IPS-18c (cell line): ENCODE measurements around the gene OR2D3.
"Not testable (repeated sequence)": the region's sequence is repeated elsewhere in the genome, so short reads cannot be mapped to it uniquely, and the experiment has no call there.

Experiments
- H3K4me3 ChIP-seq: 2 replicates; pipeline ENCODE4 v1.7.0; 2013; ENCODE audit warnings: low read depth, mild to moderate bottlenecking, low read length, moderate library complexity; ENCODE audit not compliant: insufficient read depth
- H3K9me3 ChIP-seq: one replicate; pipeline ENCODE4 v1.6.1; 2013; ENCODE audit warnings: mild to moderate bottlenecking, low read length, moderate library complexity; ENCODE audit not compliant: control insufficient read depth, insufficient read depth

The OR2D3 gene, protein sequence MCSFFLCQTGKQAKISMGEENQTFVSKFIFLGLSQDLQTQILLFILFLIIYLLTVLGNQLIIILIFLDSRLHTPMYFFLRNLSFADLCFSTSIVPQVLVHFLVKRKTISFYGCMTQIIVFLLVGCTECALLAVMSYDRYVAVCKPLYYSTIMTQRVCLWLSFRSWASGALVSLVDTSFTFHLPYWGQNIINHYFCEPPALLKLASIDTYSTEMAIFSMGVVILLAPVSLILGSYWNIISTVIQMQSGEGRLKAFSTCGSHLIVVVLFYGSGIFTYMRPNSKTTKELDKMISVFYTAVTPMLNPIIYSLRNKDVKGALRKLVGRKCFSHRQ

DNA sequence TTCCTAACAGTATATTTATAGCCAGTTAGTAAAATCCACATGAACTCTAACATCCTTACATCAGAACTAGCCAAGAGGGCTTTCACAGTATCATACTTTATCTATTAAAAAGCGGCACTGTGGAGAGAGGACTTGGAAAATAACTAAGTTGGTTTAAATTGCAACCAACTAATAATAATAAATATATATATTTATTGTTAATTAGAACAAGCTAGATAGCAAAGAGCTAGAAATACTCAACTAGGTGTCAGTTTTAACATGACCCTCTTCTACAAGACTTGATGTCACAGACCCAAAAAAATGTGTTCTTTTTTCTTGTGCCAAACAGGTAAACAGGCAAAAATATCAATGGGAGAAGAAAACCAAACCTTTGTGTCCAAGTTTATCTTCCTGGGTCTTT lies at the start of gene OR2D3:
Gene OR2D3 (plus strand): TSS at position 301 of the 400 bp plus-strand sequence. CDS start 0 bp downstream, at position 301.
- Histone ChIP-seq H3K4me3 (no peak within 1 kb of the TSS), H3K9me3 (no peaks in the 10 kb centered on the region)

DNA sequence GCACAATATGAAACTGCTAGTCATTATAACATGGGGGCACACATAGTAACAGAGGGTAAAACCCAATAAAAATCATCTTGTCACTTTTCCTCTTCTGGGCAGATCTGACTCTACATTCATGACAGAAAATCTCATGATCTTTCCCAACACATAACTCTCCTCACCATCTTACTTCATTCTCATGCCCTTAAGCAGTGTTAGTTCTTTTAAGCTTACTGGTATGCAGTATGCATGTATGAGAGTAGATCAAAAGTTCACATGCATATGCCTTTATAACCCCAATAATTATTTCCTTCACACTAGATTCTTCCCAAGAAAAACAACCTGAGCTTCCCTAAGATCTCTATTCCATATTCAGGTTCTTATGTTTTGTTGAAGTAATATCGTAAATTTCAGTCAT lies 49.5 kb upstream of the OR2D3 start:
- no peaks in the 10 kb centered on the region for H3K9me3 ChIP-seq
- no peak overlapping the region for H3K4me3 ChIP-seq

DNA sequence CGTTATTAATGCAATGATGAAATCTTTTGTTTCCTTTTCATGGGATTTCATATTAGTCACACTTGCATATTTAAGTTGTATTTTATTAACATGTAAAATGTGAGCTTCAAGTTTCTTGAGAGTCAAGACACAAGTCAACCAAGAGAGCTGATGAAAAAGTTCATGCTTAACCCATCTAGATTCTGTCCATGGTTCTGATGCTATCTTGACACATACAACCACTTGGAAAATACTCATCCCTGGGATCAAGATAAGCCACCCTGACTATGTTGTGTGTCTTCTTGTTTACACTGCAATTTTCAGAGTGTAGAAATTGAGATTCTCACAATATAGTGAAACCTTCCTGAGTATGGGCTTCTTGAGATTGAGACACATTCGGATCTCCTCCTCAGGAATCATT lies 45.0 kb upstream of the OR2D3 start:
- no peak overlapping the region for H3K4me3 ChIP-seq
- no peaks in the 10 kb centered on the region for H3K9me3 ChIP-seq

DNA sequence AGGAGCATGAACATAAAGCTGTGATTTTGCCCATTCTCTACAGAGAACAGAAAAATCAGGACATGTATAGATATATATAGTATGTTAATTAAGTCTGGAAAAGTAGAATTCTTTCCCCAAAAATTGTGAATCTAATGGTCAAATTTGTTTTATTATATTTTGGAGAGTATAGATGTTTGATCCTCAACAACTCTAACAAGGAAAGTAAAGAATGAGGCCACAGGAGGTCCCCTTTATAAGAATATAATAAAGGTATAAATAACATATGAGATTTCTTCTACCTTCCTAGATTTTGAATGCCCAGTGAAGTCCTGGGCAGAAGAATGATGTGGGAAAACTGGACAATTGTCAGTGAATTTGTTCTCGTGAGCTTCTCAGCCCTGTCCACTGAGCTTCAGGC lies 44.5 kb upstream of the OR2D3 start, which contains the start of gene OR10A4:
Gene OR10A4 (plus strand): TSS at position 301 of the 400 bp plus-strand sequence. CDS start 23 bp downstream, at position 324.
- Histone ChIP-seq H3K4me3 (no peak within 1 kb of the TSS), H3K9me3 (no peaks in the 10 kb centered on the region)

DNA sequence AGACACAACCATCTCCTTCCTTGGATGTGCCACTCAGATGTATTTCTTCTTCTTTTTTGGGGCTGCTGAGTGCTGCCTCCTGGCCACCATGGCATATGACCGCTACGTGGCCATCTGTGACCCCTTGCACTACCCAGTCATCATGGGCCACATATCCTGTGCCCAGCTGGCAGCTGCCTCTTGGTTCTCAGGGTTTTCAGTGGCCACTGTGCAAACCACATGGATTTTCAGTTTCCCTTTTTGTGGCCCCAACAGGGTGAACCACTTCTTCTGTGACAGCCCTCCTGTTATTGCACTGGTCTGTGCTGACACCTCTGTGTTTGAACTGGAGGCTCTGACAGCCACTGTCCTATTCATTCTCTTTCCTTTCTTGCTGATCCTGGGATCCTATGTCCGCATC lies 43.9 kb upstream of the OR2D3 start:
- no peak overlapping the region for H3K4me3 ChIP-seq

DNA sequence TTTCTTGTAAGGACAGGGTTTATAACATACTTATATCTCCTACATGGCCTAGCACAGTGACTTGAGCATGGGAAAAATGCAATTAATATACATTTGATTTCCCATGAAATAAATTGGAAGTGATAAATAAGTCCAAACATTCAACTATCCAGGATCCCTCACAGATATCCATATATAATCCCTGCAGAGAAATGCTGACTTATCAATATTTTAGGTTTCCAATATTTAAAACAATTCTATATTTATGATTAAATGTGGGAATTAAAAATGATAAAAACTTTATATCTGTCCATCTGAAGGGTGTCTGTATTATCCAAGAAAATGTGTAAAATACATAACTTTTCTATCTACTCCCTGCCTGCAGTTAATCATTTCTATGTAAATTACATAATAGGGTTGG lies 38.1 kb upstream of the OR2D3 start:
- H3K4me3 ChIP-seq, result no peak overlapping the region
- H3K9me3 ChIP-seq, result no peaks in the 10 kb centered on the region

More for the DNA sequence above, 43.9 kb upstream of the OR2D3 start:
- no peaks in the 10 kb centered on the region for H3K9me3 ChIP-seq

DNA sequence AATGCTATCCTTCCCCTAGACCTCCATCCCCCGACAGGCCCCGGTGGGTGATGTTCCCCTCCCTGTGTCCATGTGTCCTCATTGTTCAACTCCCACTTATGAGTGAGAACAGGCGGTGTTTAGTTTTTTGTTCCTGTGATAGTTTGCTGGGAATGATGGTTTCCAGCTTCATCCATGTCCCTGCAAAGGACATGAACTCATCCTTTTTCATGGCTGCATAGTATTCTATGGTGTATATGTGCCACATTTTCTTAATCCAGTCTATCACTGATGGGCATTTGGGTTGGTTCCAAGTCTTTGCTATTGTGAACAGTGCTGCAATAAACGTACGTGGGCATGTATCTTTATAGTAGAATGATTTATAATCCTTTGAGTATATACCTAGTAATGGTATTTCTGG lies 33.1 kb upstream of the OR2D3 start:
- not testable (repeated sequence) for H3K9me3 ChIP-seq, H3K4me3 ChIP-seq

DNA sequence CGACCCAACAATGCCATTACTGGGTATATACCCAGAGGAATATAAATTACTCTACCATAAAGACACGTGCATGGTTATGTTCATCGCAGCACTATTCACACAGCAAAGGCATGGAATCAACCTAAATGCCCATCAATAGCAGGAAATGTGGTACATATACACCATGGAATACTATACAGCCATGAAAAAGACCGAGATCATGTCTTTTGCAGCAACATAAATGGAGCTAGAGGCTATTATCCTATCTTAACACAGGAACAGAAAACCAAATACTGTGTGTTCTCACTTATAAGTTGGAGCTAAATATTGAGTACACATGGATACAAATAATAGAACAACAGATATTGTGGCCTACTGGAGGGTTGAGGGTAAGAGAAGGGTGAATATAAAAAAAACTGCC lies 32.0 kb upstream of the OR2D3 start:
- no peaks in the 10 kb centered on the region for H3K9me3 ChIP-seq
- H3K4me3 ChIP-seq, result no peak overlapping the region

DNA sequence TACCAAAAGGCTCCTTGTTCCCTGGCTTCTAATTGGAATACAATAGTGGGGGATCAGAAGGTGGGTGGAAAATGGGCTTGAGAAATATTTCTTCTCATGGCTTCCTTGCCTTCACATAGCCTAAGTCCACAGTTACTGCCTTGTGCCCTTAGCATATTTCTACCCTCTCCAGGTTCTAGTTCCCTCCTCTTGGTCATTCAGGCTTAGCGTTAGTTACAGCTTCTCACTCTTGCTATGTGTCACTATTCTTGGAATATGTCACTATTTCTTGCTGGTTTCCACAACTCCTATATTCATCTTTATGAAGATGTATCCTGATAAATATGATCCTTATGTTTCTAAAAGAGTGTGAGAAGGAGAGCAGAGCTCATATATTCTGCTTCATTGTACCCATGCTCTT lies 31.0 kb upstream of the OR2D3 start:
- Histone ChIP-seq H3K4me3 (no peak overlapping the region), H3K9me3 (no peaks in the 10 kb centered on the region)

DNA sequence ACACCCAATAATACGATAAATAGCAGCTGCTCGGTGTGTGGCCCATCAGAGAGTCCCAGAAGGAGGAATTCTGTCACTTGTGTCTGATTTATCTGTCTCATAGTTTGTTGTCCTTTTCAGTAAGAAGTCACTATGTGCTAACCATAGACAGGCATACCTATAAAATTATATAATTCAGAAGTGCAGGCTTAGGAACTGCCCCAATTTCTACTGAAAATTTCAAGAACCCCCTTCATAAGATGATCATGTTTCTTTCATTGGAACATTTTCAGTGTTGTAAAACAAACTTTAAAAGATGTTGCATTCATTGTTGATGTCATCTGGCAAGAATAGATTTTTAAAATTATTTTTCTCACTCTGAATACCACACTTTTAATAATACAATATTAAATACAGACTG lies 28.4 kb upstream of the OR2D3 start, which contains the start of gene OR2D2:
Gene OR2D2 (minus strand): TSS at position 101 of the 400 bp plus-strand sequence. CDS start 0 bp downstream, at position 101.
- no peak within 1 kb of the TSS for H3K4me3 ChIP-seq
- H3K9me3 ChIP-seq, result no peaks in the 10 kb centered on the region

DNA sequence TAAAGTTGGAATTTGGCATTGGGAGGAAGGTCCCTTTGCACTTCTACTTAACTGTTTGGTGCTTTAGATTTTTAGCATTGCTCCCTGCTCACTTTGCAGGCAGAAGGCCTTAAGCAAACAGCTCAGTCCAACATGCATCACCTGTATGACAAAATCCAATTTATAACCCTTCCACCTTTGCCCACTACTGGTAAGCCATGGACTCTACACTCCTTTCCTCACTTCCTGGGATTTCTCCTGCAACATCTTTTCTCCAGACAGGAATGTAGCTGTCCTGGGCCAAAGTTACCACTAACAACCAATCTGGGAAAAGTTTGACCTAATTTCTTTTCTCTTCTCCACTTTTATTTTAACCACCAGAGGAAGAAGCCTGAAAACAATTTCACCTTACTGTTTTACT lies 26.7 kb upstream of the OR2D3 start:
- no peaks in the 10 kb centered on the region for H3K9me3 ChIP-seq
- no peak overlapping the region for H3K4me3 ChIP-seq

DNA sequence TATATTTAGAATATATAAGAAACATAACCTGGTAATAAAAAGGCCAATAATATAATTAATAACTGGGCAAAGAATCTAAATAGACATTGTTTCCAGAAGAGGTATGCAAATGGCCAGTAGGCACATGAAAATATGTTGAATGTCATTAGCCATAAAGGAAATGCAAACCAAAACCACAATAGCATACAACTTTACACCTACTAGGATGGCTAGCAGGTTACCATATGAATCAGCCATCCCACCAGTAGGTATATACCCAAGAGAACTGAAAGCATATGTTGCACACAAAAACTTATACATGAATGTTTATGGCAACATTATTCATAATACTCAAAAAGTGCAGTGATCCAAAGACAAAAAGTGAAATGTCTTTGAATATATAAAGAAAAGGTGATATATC lies 25.8 kb upstream of the OR2D3 start:
- no peak overlapping the region for H3K4me3 ChIP-seq
- H3K9me3 ChIP-seq, result no peaks in the 10 kb centered on the region

DNA sequence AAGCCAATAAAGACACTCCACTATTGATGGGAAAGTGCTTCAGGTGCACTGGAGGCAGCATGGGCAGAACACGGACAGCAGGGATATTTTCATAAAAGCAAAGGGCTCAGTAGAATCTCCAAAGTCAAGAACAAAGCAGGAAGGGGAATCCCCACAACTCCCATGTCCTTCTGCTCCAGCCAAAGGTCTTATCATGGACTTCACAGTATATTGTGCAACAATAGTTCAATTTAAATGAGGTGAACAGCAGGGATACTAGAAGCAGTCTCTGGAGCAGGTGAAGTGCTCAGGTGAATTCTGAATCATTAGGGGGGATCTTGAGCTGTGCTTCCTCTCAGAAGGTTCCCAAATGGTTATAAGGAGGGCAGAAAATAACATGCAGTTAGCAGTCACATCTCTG lies 21.9 kb upstream of the OR2D3 start:
- H3K4me3 ChIP-seq, result no peak overlapping the region
- peaks cover 3% of the 10 kb centered on the region for H3K9me3 ChIP-seq

DNA sequence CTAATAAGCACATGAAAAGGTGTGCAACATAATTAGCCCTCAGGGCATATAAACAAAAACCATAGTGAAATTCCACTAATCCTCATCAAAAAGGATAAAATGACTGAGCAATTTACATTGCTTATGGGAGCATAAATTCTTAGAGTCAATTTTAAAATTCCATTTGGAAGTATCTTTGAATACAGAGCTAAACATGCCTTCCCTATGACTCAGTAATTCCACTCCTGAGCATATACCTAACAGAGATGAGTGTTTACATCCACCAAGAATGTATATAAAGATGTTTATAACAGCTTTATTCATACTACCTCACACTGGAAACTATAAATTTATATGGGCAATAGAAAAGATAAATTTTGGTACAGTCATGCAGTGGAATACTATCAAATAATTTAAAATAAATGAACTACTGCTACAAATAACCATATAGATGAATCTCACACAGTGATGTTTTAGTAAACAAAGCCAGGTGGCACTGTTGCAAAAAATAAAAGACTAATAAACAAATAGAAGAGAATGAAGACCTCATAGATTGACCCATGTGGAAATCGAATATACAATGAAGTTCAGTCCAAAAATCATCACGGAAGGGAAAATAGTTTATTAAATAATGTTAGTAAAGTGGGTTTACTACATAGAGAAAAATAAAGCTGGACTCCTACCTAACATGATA lies 20.3 kb upstream of the OR2D3 start:
- Histone ChIP-seq H3K9me3 (peaks cover 3% of the 10 kb centered on the region), H3K4me3 (no peak overlapping the region)

DNA sequence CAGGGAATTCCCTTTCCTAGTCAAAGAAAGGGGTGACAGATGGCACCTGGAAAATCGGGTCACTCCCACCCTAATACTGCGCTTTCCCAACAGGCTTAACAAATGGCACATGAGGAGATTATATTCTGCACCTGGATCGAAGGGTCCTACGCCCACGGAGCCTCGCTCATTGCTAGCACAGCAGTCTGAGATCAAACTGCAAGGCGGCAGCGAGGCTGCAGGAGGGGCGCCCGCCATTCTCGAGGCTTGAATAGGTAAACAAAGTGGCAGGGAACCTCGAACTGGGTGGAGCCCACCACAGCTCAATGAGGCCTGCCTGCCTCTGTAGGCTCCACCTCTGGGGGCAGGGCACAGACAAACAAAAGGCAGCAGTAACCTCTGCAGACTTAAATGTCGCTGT lies 16.0 kb upstream of the OR2D3 start:
- not testable (repeated sequence) for H3K9me3 ChIP-seq, H3K4me3 ChIP-seq

DNA sequence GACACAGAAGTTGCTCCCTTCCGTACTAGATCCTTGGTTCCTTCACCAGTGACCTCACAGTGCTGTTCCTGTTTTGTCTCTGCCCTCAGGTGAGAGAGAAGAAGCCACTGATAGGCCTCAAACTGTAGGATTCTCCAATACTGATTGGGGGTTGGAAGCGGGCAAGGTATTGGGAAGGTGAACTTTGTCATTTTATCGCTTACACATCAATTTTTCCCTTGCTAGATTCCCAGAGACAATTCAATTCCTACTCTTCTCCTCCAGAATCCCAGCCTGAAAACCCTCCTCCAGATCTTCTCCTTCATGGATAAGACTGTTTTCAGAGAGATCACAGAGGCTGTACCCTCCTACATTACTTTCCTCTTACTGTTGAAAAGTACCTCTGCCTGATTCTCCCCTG lies 9.4 kb upstream of the OR2D3 start:
- H3K9me3 ChIP-seq, result no peaks in the 10 kb centered on the region
- H3K4me3 ChIP-seq, result no peak overlapping the region

DNA sequence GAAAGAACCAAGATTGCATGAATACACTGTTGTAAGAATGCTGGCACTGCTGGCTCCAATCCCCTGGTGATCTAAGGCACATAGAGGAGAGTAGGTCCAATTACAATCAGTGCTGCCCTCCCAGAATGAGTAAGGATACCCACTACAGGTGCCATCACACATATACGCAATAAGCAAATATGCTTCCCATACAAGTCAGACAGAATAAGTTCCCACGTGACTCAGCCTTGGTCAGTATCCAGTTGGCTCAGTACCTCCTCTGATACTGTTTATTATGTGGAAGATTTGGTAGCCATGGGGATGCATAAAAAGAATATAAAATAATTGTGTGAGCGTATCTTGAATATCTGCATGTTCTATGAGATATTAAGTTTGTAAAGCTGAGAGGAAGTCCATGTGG lies 8.9 kb upstream of the OR2D3 start:
- Histone ChIP-seq H3K4me3 (no peak overlapping the region), H3K9me3 (no peaks in the 10 kb centered on the region)

DNA sequence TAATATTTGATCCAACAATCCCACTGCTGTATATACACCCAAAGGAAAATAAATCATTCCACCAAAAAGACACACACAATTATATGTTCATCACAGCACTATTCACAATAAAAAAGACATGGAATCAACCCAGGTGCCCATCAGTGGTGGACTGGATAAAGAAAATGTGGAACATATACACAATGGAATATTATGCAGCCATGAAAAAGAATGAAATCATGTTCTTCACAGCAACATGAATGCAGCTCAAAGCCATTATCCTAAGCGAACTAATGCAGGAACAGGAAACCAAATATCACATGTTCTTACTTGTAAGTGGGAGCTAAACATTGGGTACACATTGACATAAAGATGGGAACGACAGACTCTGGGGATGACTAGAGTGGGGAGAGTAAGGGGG lies 1.1 kb upstream of the OR2D3 start:
- no peaks in the 10 kb centered on the region for H3K9me3 ChIP-seq

More for the DNA sequence above, 1.1 kb upstream of the OR2D3 start:
- H3K4me3 ChIP-seq, result no peak overlapping the region
